Measurements from ENCODE around the gene CLEC19A.

DNA sequence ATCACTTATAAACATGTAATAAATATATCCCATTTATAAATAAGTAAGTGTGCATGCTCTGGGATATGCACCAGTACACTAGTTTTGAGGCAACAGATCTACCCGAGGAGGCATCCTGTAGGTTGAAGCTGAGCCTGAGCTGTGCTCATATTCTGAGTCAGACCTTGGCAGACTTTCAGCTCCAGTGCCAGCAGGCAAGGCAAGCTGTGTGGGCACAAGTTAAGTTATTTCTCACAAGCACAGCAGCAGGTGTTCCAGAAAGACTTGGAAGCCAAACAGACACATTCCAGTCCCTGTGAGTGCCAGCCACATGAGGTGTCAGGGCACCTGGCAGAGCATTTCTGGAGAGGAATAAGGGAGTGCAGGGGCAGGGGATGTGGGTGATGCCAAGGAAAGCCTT is 1.3 kb upstream of the CLEC19A start:
- TF ChIP-seq EZH2phosphoT487 (IDR thresholded peaks at IDR 0.05; ENCODE audit: borderline replicate concordance, low read depth, low read length), result no peak
- TF ChIP-seq CTCF (conservative IDR thresholded peaks at IDR 0.05; ENCODE audit: low read length), result no peak

All from OCI-LY7 (cell line).